ENCODE measurements around the gene KCNQ1.
A peak's percentile ranks its signal among the peaks of the same experiment; 100 is the strongest.

KCNQ1 gene

DNA sequence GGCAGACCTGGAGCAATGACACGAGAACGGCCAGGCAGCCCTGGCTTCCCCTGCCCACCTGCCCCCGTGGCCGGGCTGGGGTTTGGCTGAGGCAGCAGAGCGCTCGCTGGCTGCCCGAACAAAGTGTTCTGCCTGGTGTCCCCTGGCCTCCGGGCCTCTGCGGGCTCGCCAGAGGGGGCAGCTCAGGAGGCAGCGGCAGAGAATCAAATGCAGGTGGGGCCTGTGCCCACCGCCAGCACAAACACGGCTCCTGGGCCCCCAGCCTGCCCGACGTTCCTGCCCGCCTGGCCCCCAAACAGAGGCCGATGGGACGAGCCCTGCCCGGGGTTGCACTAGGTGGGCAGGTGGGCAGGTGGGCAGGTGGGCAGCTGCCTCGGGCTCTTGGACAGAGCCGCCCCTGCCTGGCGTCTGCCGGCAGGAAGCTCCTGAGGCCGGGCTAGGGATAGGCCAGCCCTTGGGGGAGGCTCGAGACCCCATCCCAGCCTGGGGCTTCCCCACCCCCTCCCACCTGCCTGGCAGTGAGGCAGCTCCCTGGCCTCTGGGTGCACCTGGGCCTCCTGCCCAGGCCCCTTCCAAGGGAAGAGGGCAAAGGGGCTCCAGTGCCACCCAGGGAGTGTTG, 394.0 kb downstream of the KCNQ1 start:
- no peak for DNase-seq (ENCODE audit: low read depth)

DNA sequence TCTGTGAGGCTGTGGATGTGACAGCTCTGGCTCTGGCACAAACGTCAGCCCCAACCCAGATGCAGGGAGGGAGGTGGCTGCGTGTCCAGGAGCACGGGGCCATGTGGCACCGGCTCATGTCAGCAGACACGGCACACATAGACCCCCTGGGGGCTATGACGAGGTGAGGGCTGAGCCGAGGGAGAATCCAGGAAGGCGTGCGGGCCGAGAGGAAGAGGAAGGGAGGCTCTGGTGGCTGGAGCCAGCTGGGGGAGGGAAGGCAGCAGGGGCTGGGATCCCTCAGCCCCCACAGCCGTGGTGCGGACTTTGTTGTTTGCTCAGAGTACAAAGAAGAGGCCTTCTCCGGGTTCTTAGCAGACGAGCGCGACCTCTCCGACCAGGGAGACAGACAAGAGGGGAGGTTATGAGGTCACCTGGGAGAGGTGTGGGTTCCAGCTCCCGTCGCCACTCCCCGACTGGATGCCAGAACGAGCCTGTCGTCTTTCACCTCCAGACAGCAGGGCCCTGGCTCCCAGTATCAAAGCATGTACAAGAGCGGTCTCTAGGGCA, 394.7 kb downstream of the KCNQ1 start:
- no peak for DNase-seq (ENCODE audit: low read depth)

GRCh38 chr11:2841411-2842190, 396.8 kb downstream of the KCNQ1 start:
- DNase-seq (ENCODE audit: low read depth) = no peak

DNA sequence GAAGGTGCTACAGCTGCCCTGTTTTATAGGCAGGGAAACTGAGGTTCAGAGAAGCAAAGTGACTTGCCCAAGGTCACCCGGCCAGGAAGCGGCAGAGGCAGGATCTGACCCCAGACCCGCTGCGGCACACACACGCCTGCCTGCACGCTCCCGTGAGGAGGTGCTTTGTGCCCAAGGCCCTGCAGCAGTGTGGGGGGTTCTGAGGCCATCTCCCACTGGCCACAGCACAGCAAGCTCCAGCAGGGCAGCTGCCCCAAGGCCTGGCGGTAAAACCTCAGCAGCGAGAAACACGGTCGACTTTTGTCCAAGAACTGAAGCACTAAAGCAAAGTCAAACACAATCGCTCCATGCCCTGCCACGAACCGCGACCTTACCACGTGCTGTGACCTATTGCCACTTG, 398.1 kb downstream of the KCNQ1 start:
- no peak for DNase-seq (ENCODE audit: low read depth)

- DNase-seq (ENCODE audit: low read depth) = no peak
These were observed 398.7 kb downstream of the KCNQ1 start for GRCh38 chr11:2843551-2843950.

- DNase-seq (ENCODE audit: low read depth) = no peak
These were observed 399.5 kb downstream of the KCNQ1 start for GRCh38 chr11:2844116-2844842.

DNA sequence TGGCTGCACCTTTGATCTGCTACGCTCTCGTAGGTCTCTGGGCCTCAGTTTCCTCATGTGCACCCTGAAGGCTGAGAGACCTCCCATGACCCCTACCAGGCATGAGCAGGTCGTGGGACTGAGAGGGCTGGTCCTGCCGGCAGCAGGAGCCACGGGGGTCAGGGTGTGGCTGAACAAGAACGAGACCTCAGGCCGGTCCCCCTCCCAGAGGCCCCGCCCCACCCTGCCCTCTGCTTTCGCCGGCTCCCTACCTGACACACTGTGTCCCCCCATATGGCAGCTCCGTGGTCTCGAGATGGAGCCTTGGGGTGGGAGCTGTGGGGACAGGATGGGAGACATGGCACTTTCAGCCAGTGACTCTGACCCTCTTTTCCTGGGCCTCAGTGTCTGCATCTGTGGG, 400.2 kb downstream of the KCNQ1 start:
- no peak for DNase-seq (ENCODE audit: low read depth)

DNA sequence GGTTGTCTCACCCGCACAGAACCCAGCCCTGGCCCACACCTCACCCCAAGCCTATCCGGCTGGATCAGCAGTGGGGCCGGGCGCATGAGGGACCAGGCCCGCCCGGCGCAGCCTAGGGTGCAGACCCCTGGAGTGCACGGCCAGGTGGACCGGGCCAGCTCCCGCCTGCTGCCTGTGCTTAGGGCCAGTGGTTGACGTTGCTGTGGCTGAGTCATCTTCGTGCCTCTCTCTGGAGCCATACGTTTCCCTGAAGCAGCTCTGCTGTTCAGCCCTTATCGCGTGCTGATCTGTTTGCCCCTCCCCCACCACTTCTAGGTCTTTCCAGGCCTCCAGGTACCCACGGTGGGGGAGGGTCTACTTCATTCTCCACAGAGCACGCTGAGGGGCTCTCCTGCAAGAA, 401.2 kb downstream of the KCNQ1 start:
- peak; percentile 80 for DNase-seq (ENCODE audit: low read depth)

GRCh38 chr11:2846470-2846869, 401.7 kb downstream of the KCNQ1 start:
- DNase-seq (ENCODE audit: low read depth) = no peak

- DNase-seq (ENCODE audit: low read depth) = no peak
These were observed 402.8 kb downstream of the KCNQ1 start for GRCh38 chr11:2847561-2847960.

DNA sequence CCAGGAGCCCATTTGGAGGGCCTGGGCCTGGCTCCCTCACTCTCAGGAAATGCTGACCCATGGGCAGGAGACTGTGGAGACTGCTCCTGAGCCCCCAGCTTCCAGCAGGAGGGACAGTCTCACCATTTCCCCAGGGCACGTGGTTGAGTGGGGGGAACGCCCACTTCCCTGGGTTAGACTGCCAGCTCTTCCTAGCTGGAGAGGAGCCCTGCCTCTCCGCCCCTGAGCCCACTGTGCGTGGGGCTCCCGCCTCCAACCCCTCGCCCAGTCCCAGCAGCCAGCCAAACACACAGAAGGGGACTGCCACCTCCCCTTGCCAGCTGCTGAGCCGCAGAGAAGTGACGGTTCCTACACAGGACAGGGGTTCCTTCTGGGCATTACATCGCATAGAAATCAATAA, 403.7 kb downstream of the KCNQ1 start:
- no peak for DNase-seq (ENCODE audit: low read depth)

GRCh38 chr11:2849994-2850770, 405.4 kb downstream of the KCNQ1 start:
- no peak for DNase-seq (ENCODE audit: low read depth)

DNA sequence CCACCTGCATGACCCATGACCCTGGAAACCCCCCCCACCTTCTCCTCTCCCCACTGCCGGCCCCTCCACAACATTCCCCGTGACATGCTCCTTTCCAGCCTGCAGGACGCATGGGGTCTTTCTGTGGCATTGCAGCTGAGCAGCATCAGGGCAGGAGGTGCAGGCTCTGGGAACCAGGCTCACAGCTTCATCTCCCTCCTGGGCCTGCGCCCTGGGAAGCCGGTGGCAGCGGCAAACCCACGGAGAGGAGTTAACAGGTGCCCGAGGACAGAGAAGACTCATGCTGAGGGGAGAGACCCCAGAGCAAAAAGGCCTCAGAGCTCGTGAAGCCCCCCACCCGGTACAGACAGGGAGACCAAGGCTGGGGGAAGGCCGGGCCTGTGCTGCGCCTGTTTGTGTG, 408.6 kb downstream of the KCNQ1 start:
- DNase-seq (ENCODE audit: low read depth) = no peak

DNA sequence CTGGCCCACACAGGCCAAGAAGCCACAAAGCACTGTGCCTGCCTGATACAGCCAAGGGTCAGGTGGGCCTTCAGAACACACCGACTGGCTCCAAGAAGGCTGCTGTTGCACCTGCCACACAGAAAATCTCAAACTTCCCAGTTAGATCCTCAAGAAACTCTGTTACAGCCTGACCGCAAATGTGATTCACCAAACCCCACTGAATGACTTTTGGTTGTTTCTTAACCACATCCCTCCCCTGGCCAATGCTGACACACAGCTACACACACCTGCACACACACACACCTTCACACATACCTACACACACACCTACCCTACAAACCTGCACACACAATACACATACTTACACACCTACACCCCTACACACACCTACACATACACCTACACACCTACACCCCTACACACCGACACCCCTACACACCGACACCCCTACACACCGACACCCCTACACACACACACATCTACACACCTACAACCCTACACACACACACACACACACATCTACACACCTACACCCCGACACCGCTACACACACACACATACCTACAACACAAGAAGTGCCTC, 409.3 kb downstream of the KCNQ1 start:
- DNase-seq (ENCODE audit: low read depth) = no peak

DNA sequence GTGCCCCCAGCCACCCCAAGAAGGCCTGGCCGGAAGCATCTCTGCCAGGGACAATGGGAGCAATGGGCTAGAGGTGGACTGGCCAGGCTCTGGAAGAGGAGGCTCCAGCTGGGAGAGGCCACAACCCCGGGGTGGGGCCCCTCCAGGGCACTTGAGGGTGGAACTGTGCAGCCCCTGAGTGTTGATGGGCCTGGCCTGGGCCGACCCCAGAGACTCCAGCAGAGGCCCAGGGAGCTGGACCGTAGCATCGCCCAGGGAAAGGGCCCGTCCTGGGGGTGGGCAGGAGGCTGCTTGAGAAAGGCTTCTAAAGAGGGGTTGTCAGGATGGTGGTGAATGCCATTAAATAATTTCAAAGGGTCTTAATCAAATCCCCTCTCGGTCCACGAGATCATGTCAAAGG, 410.4 kb downstream of the KCNQ1 start:
- DNase-seq (ENCODE audit: low read depth) = no peak

- no peak for DNase-seq (ENCODE audit: low read depth)
These were observed 412.5 kb downstream of the KCNQ1 start for GRCh38 chr11:2857276-2857675.

DNA sequence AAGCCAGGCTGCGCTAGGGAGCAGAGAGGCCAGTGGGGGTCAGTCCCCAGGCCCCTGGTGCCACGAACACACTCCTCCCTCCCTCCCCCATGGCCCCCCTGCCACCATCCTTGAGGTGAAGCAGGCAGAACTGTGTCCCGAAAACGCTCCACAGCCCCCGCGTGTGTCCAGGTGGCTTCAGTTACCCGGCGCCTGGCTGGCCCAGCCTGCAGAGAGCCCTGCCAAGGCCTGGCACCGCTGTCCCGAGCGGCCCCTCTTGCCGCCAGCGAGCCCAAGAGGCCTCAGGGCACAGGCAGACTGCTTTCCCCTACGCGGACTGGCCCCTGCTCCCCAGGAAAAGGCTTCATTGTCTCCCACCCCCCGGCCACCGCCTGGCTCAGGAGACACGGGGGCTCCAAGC, 413.1 kb downstream of the KCNQ1 start:
- no peak for DNase-seq (ENCODE audit: low read depth)

- DNase-seq (ENCODE audit: low read depth) = no peak
These were observed 414.3 kb downstream of the KCNQ1 start for GRCh38 chr11:2858995-2859698.

- DNase-seq (ENCODE audit: low read depth) = no peak
These were observed 414.9 kb downstream of the KCNQ1 start for GRCh38 chr11:2859699-2860037.

DNA sequence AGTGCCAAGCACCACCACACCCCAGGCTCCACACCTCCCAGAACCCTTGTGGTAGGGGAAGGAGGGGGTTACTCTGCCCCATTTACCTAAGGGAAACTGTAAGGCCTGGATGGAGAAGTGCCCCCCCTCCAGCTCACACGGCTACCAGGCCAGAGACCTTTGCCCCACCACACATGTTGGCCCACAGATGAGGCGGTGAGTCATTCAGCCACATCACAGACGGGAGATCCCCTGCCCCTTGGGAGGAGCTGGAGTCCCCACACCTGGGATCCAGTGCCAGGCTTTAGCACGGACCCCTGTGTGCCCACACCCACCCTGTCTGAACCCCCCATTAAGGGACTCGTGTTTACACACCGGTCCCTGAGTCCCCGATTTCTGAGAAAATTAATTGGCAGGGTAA, 415.8 kb downstream of the KCNQ1 start:
- DNase-seq (ENCODE audit: low read depth) = peak; percentile 69
